ENCODE measurements around the gene BAZ2B.

DNA sequence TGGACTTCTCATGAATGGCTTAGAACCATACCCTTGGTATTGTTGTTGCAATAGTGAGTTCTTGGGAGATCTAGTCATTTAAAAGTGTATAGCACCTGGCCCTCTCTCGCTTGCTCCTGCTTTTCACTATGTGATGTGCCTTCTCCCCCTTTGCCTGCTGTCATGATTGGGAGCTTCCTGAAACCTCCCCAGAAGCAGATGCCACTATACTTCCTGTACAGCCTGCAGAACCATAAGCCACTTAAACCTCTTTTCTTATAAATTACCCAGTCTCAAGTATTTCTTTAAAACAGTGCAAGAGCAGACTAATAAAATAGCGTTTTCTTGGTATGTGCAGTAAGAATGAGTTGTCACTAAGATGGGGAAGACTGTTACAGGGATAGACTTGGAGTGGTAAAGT lies 31.6 kb downstream of the BAZ2B start:
- TF ChIP-seq, protein P1, sequence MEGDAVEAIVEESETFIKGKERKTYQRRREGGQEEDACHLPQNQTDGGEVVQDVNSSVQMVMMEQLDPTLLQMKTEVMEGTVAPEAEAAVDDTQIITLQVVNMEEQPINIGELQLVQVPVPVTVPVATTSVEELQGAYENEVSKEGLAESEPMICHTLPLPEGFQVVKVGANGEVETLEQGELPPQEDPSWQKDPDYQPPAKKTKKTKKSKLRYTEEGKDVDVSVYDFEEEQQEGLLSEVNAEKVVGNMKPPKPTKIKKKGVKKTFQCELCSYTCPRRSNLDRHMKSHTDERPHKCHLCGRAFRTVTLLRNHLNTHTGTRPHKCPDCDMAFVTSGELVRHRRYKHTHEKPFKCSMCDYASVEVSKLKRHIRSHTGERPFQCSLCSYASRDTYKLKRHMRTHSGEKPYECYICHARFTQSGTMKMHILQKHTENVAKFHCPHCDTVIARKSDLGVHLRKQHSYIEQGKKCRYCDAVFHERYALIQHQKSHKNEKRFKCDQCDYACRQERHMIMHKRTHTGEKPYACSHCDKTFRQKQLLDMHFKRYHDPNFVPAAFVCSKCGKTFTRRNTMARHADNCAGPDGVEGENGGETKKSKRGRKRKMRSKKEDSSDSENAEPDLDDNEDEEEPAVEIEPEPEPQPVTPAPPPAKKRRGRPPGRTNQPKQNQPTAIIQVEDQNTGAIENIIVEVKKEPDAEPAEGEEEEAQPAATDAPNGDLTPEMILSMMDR (IDR thresholded peaks at IDR 0.05) = no peak
- no peak for TF ChIP-seq TEAD4 (CRISPR knock-in tag; IDR thresholded peaks at IDR 0.05)
- TF ChIP-seq, protein P2, sequence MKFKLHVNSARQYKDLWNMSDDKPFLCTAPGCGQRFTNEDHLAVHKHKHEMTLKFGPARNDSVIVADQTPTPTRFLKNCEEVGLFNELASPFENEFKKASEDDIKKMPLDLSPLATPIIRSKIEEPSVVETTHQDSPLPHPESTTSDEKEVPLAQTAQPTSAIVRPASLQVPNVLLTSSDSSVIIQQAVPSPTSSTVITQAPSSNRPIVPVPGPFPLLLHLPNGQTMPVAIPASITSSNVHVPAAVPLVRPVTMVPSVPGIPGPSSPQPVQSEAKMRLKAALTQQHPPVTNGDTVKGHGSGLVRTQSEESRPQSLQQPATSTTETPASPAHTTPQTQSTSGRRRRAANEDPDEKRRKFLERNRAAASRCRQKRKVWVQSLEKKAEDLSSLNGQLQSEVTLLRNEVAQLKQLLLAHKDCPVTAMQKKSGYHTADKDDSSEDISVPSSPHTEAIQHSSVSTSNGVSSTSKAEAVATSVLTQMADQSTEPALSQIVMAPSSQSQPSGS (CRISPR knock-in tag; IDR thresholded peaks at IDR 0.05; ENCODE audit: borderline replicate concordance, low read depth) = no peak
- TF ChIP-seq, protein P3, sequence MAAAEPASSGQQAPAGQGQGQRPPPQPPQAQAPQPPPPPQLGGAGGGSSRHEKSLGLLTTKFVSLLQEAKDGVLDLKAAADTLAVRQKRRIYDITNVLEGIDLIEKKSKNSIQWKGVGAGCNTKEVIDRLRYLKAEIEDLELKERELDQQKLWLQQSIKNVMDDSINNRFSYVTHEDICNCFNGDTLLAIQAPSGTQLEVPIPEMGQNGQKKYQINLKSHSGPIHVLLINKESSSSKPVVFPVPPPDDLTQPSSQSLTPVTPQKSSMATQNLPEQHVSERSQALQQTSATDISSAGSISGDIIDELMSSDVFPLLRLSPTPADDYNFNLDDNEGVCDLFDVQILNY (CRISPR knock-in tag; IDR thresholded peaks at IDR 0.05) = no peak
- no peak for TF ChIP-seq NR3C1 (CRISPR knock-in tag; conservative IDR thresholded peaks at IDR 0.05; ENCODE audit: low read depth)

Measured in WTC11 (cell line).